A673 (cell line): ENCODE measurements around the gene ORM2. TPM values are rescaled to one million over a fixed set of nuclear protein-coding genes. Genes with fewer than 3 reads are reported as not detected.

ENCODE experiments used
- BruUV-seq: library from RNA; stranded (reverse); fragments of 400-500 nt; replicated peaks from 2 replicates; lab custom pipeline; 2021; lab: Mats Ljungman, UMichigan
- CTCF ChIA-PET: fragments of 300-600 bp; sonication (Branson Sonifier 250); formaldehyde crosslinking; loops from one replicate; lab custom pipeline; 2022; ENCODE audit warnings: antibody characterized with exemption; lab: Charles Lee
- POLR2A ChIA-PET: fragments of 300-600 bp; sonication (Branson Sonifier 250); formaldehyde crosslinking; loops from one replicate; lab custom pipeline; 2022; ENCODE audit warnings: antibody characterized with exemption; ENCODE audit not compliant: low non-redundant PET; lab: Charles Lee
- DNase-seq: peaks from one replicate; pipeline ENCODE4 v3.0.0-alpha.2; 2015; ENCODE audit warnings: low spot score
- H3K27ac ChIP-seq: fragments of 200-600 bp; sonication (generic); 2 replicates; pipeline ENCODE4 v1.5.1; 2016; ENCODE audit warnings: mixed run types, low read depth, mild to moderate bottlenecking, mixed read lengths, antibody characterized with exemption, low read length; ENCODE audit not compliant: poor library complexity, severe bottlenecking
- H3K27me3 ChIP-seq: fragments of 200-600 bp; sonication (generic); replicated peaks from 2 replicates; pipeline ENCODE4 v1.6.1; 2017; ENCODE audit warnings: mixed run types, low read depth, mild to moderate bottlenecking, mixed read lengths, antibody characterized with exemption, low read length; ENCODE audit not compliant: insufficient read depth, poor library complexity
- H3K36me3 ChIP-seq: fragments of 200-600 bp; sonication (generic); 2 replicates; pipeline ENCODE4 v1.6.1; 2016; ENCODE audit warnings: mixed run types, mild to moderate bottlenecking, mixed read lengths, antibody characterized with exemption, low read length; ENCODE audit not compliant: insufficient read depth, poor library complexity, severe bottlenecking
- H3K4me1 ChIP-seq: fragments of 200-600 bp; sonication (generic); 2 replicates; pipeline ENCODE4 v1.6.1; 2017; ENCODE audit warnings: mixed run types, mild to moderate bottlenecking, mixed read lengths, antibody characterized with exemption, low read length; ENCODE audit not compliant: insufficient read depth, poor library complexity, severe bottlenecking
- H3K4me3 ChIP-seq: fragments of 200-600 bp; sonication (generic); 2 replicates; pipeline ENCODE4 v1.5.1; 2016; ENCODE audit warnings: low read depth, mixed run types, mild to moderate bottlenecking, mixed read lengths, low read length; ENCODE audit not compliant: poor library complexity, severe bottlenecking
- H3K9me3 ChIP-seq: fragments of 200-600 bp; sonication (generic); 2 replicates; pipeline ENCODE4 v1.6.1; 2016; ENCODE audit warnings: mixed run types, low read depth, mild to moderate bottlenecking, mixed read lengths, antibody characterized with exemption, low read length; ENCODE audit not compliant: poor library complexity, severe bottlenecking
- CTCF ChIP-seq: fragments of 300-800, 200-600 bp; sonication (generic); conservative IDR thresholded peaks from 2 replicates; pipeline ENCODE4 v1.5.1; 2017; ENCODE audit warnings: low read depth, mild to moderate bottlenecking, antibody characterized with exemption, low read length, moderate library complexity, mixed read lengths
- EZH2 ChIP-seq: fragments of 200-600 bp; sonication (generic); IDR thresholded peaks from 2 replicates; pipeline ENCODE4 v1.6.1; 2017; ENCODE audit warnings: borderline replicate concordance, low read depth, mild to moderate bottlenecking, mixed read lengths, antibody characterized with exemption, low read length; ENCODE audit not compliant: poor library complexity, severe bottlenecking
- intact Hi-C: fragments of 100-400 bp; cut with micrococcal nuclease; formaldehyde crosslinking; loops from one replicate; pipeline ENCODE4 v1.10.0; 2022; ENCODE audit not compliant: unreplicated experiment
- total RNA-seq: library from RNA; stranded (reverse); gene quantifications from 2 replicates; pipeline ENCODE4 v1.2.3, GENCODE V29; 2021

Gene ORM2
- total RNA-seq, 1 experiment from 2014 or later, result not detected

- POLR2A ChIA-PET, result no interaction called here
- H3K27me3 ChIP-seq, result no peaks in the 10 kb centered on the region
- H3K27ac ChIP-seq, result no peak overlapping the region
- no peaks in the 10 kb centered on the region for H3K36me3 ChIP-seq
- DNase-seq, result no peak
- CTCF ChIA-PET, result no interaction called here
- TF ChIP-seq CTCF (no peak), EZH2 (no peak)
- peaks cover 11% of the 10 kb centered on the region for H3K4me1 ChIP-seq
- no peak overlapping the region for H3K4me3 ChIP-seq
- no TSS peak for BruUV-seq
- intact Hi-C loops, result no loop called here
- H3K9me3 ChIP-seq, result no peaks in the 10 kb centered on the region
These were observed 47.6 kb upstream of the ORM2 start for GRCh38 chr9:114282104-114282485.

DNA sequence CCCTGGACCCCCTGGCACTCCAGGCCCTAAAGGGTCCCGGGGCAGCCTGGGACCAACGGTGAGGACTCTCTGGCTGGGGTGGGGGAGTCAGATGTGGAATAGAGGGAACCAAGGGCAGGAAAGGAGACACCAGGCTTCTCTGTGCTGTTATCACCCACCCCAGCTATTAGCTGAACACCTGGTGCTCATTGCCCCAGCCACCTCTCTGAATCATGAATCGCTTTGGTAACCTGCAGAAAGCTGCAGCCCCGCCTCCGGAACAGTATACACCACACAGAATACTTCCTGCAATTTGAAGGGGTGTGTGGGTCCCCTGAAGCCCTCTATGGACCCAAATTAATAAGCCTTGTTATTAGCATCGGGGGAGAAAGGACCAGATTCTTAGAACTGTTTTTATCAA, 47.2 kb upstream of the ORM2 start:
- DNase-seq, result no peak
- Histone ChIP-seq H3K27ac (no peak overlapping the region), H3K27me3 (no peaks in the 10 kb centered on the region), H3K9me3 (no peaks in the 10 kb centered on the region), H3K36me3 (no peaks in the 10 kb centered on the region), H3K4me1 (peaks cover 15% of the 10 kb centered on the region), H3K4me3 (no peak overlapping the region)
- BruUV-seq, result no TSS peak
- intact Hi-C loops, result no loop called here
- TF ChIP-seq CTCF, result no peak
- TF ChIP-seq EZH2, result no peak
- ChIA-PET CTCF (no interaction called here), POLR2A (no interaction called here)

- Histone ChIP-seq H3K36me3 (no peaks in the 10 kb centered on the region), H3K27ac (no peak overlapping the region), H3K4me1 (peaks cover 16% of the 10 kb centered on the region), H3K4me3 (no peak overlapping the region), H3K27me3 (no peaks in the 10 kb centered on the region), H3K9me3 (no peaks in the 10 kb centered on the region)
- ChIA-PET POLR2A (no interaction called here), CTCF (no interaction called here)
- no peak for DNase-seq
- intact Hi-C loops, result no loop called here
- no peak for TF ChIP-seq EZH2
- no TSS peak for BruUV-seq
These were observed 46.7 kb upstream of the ORM2 start for GRCh38 chr9:114282926-114283325.

GRCh38 chr9:114283551-114284111, 46.0 kb upstream of the ORM2 start:
- H3K4me1 ChIP-seq, result peaks cover 16% of the 10 kb centered on the region
- CTCF ChIA-PET, result no interaction called here
- no peaks in the 10 kb centered on the region for H3K9me3 ChIP-seq
- no peaks in the 10 kb centered on the region for H3K36me3 ChIP-seq
- no peak overlapping the region for H3K4me3 ChIP-seq
- H3K27me3 ChIP-seq, result no peaks in the 10 kb centered on the region
- no TSS peak for BruUV-seq
- no peak overlapping the region for H3K27ac ChIP-seq
- TF ChIP-seq CTCF (no peak), EZH2 (no peak)
- POLR2A ChIA-PET, result no interaction called here
- intact Hi-C loops, result no loop called here
- no peak for DNase-seq
